HepG2 (cell line): Measurements from ENCODE around the gene CLEC11A. TPM values are rescaled to one million over a fixed set of nuclear protein-coding genes. Genes with fewer than 3 reads are reported as not detected.
"Not testable (repeated sequence)": the region's sequence is repeated elsewhere in the genome, so short reads cannot be mapped to it uniquely, and the experiment has no call there.

Experiments used
- ATAC-seq: fragments of 200-7000 bp; cut with Tn5 transposase; 3 replicates; pipeline ENCODE4 v1.9.1; 2020; ENCODE audit warnings: mild to moderate bottlenecking, moderate library complexity
- BruUV-seq: library from RNA; stranded (reverse); fragments of 400-500 nt; replicated peaks from 2 replicates; lab custom pipeline; 2021; lab: Mats Ljungman, UMichigan
- CTCF ChIA-PET: fragments of 300-600 bp; formaldehyde crosslinking; extraction: SDS; loops from one replicate; lab custom pipeline; 2021; ENCODE audit warnings: low total read pairs, inconsistent platforms, low intra/inter-chr PET ratio; lab: Yijun Ruan, JAX
- POLR2A ChIA-PET: fragments of 350-600 bp; sonication (Branson Sonifier 250); formaldehyde crosslinking; loops from one replicate; lab custom pipeline; 2020; ENCODE audit warnings: antibody characterized with exemption, inconsistent platforms; lab: Yijun Ruan, JAX
- DNase-seq: peaks from one replicate; pipeline ENCODE4 v3.0.0-alpha.2; 2015; ENCODE audit warnings: low spot score
- FAIRE-seq: peaks from 3 replicates; lab custom pipeline; 2011; peaks lifted over from hg19 to GRCh38; lab: Jason Lieb, UNC
- H2AFZ ChIP-seq: one replicate; pipeline ENCODE4 v1.6.1; 2011; ENCODE audit warnings: low read length, inconsistent platforms
- H3K27ac ChIP-seq: fragments of 300-600 bp; 3 replicates; pipeline ENCODE4 v1.8.0; 2011; ENCODE audit warnings: mixed run types, mild to moderate bottlenecking, mixed read lengths, low read length, inconsistent platforms; ENCODE audit not compliant: insufficient read depth; ENCODE audit errors: extremely low read length
- H3K27me3 ChIP-seq, 2 experiments: fragments of 200-600 bp in 1 of 2; 2 replicates in 1 of 2; 3 replicates in 1 of 2; pipeline versions ENCODE4 v1.6.0 to v1.8.0; 2011; ENCODE audit warnings: low read length in 2 of 2, mild to moderate bottlenecking in 2 of 2, moderate library complexity in 2 of 2, inconsistent platforms in 1 of 2; ENCODE audit not compliant: insufficient read depth in 2 of 2, control insufficient read depth in 1 of 2
- H3K36me3 ChIP-seq, 2 experiments: fragments of 200-600 bp in 1 of 2; replicated peaks in 1 of 2; 2 replicates in 1 of 2; 3 replicates in 1 of 2; pipeline versions ENCODE4 v1.5.1 to v1.8.0; 2011; ENCODE audit warnings: low read length in 2 of 2, inconsistent platforms in 1 of 2; ENCODE audit not compliant: insufficient read depth in 2 of 2, control insufficient read depth in 1 of 2
- H3K4me1 ChIP-seq: 2 replicates; pipeline ENCODE4 v1.5.1; 2012; ENCODE audit warnings: low read length, inconsistent platforms; ENCODE audit not compliant: insufficient read depth
- H3K4me2 ChIP-seq: 2 replicates; pipeline ENCODE4 v1.6.0; 2011; ENCODE audit warnings: low read depth, low read length, inconsistent platforms
- H3K4me3 ChIP-seq, 3 experiments: fragments of 200-600 bp in 1 of 3; sonication (generic), shearing (Covaris generic) in 1 of 3; replicated peaks in 1 of 3; 2 replicates each; pipeline ENCODE4 v1.5.1; 2011 to 2016; ENCODE audit warnings: low read length in 3 of 3, inconsistent platforms in 2 of 3, low read depth in 2 of 3, mild to moderate bottlenecking in 2 of 3, control low read depth in 1 of 3, mixed read lengths in 1 of 3; ENCODE audit not compliant: insufficient read depth in 1 of 3
- H3K79me2 ChIP-seq: one replicate; pipeline ENCODE4 v1.6.1; 2011; ENCODE audit warnings: low read length, inconsistent platforms; ENCODE audit not compliant: insufficient read depth
- H3K9ac ChIP-seq: 2 replicates; pipeline ENCODE4 v1.6.0; 2011; ENCODE audit warnings: mild to moderate bottlenecking, low read depth, low read length, inconsistent platforms; ENCODE audit not compliant: insufficient read depth
- H3K9me3 ChIP-seq: 2 replicates; pipeline ENCODE4 v1.5.1; 2012; ENCODE audit warnings: mild to moderate bottlenecking, low read length
- H4K20me1 ChIP-seq: 2 replicates; pipeline ENCODE4 v1.6.0; 2011; ENCODE audit warnings: inconsistent platforms, mild to moderate bottlenecking, low read length, moderate library complexity; ENCODE audit not compliant: insufficient read depth
- ADNP ChIP-seq: sonication (generic); formaldehyde crosslinking; IDR thresholded peaks from 2 replicates; pipeline ENCODE4 v1.4.0; 2020; ENCODE audit warnings: missing genetic modification reagents
- ARID2 ChIP-seq: sonication (generic); formaldehyde crosslinking; IDR thresholded peaks from 2 replicates; pipeline ENCODE4 v1.8.1; 2022; ENCODE audit warnings: mild to moderate bottlenecking, missing genetic modification reagents, borderline replicate concordance
- HNRNPUL1 ChIP-seq: fragments of 200-400 bp; formaldehyde crosslinking; IDR thresholded peaks from 2 replicates; pipeline ENCODE4 v1.6.1; 2017; ENCODE audit warnings: low read depth, mild to moderate bottlenecking, low read length, moderate library complexity
- TCF7 ChIP-seq: sonication (generic); IDR thresholded peaks from 2 replicates; pipeline ENCODE4 v1.6.1; 2016; ENCODE audit warnings: antibody characterized with exemption, low read depth
- ZSCAN31 ChIP-seq: sonication (generic); formaldehyde crosslinking; IDR thresholded peaks from 2 replicates; pipeline ENCODE4 v1.5.0; 2020; ENCODE audit warnings: low read depth, mild to moderate bottlenecking, missing genetic modification reagents
- WGBS: methylation state at CpG from one replicate; pipeline ENCODE4 v1.1.6; 2017; ENCODE audit warnings: low lambda C conversion rate; 5-methylcytosine and 5-hydroxymethylcytosine counted together
- in situ Hi-C: cut with HindIII; loops from 2 replicates; pipeline ENCODE4 v1.10.0; 2017; ENCODE audit warnings: low pct_unique_long_range_greater_than_20kb; ENCODE audit not compliant: extremely low pct_ligation_motif_present
- intact Hi-C: fragments of 100-400 bp; cut with micrococcal nuclease; formaldehyde crosslinking; loops from one replicate; pipeline ENCODE4 v1.10.0; 2022; ENCODE audit not compliant: unreplicated experiment
- polyA plus RNA-seq, 8 experiments: library from polyadenylated mRNA; depleted of rRNA in 3 of 8; stranded (reverse) in 7 of 8; unstranded in 1 of 8; fragments of >200 nt; fragmentation: Illumina TruSeq in 4 of 8; extraction: Trizol in 4 of 8; gene quantifications; 2 replicates each; pipeline versions ENCODE4 v1.2.1 to v1.2.3, GENCODE V29; 2011 to 2016; ENCODE audit warnings: low read depth in 4 of 8, missing spikeins in 1 of 8, mixed read lengths in 1 of 8; ENCODE audit not compliant: insufficient read depth in 1 of 8
- total RNA-seq, 5 experiments: library from RNA; depleted of rRNA; stranded (reverse); fragments of >200 nt; fragmentation: Illumina TruSeq; extraction: Trizol; gene quantifications; 2 replicates each; pipeline ENCODE4 v1.2.3, GENCODE V29; 2016; ENCODE audit warnings: low read depth in 1 of 5
- TF ChIP-seq, protein P1 (sequence below): sonication (generic); formaldehyde crosslinking; IDR thresholded peaks from 2 replicates; pipeline ENCODE4 v1.9.0; 2022; ENCODE audit warnings: missing genetic modification reagents, mild to moderate bottlenecking, borderline replicate concordance

Gene CLEC11A
- total and polyA plus RNA-seq, 2 of the 13 experiments (the other 11 are each of a cell fraction or from before 2014, with no cell fraction given): not detected

DNA sequence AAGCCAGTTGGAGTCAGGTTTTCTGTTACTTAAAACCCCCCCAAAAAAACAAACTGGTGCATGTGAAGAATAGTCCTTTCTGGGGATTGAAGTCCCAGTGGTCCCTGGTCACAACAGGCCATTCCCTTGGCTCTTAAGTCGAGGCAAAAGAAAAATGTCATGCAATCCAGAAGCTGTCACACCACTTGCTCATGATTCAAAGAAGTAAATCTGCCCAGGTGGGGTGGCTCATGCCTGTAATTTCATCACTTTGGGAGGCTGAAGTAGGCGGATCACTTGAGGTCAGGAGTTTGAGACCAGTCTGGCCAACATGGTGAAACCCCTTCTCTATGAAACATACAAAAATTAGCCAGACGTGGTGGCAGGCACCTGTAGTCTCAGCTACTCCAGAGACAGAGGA, 38.3 kb downstream of the CLEC11A start:
- DNase-seq, H3K79me2 ChIP-seq, H3K27ac ChIP-seq, H3K4me1 ChIP-seq, in situ Hi-C loops, H3K36me3 ChIP-seq, H3K27me3 ChIP-seq, CTCF ChIA-PET, BruUV-seq, H3K9ac ChIP-seq, intact Hi-C loops, ATAC-seq, H2AFZ ChIP-seq, H3K4me3 ChIP-seq, H4K20me1 ChIP-seq, H3K4me2 ChIP-seq, H3K9me3 ChIP-seq, FAIRE-seq, POLR2A ChIA-PET: not testable (repeated sequence)
- WGBS: 0% methylated on average over 3 of the region's 3 CpGs

DNA sequence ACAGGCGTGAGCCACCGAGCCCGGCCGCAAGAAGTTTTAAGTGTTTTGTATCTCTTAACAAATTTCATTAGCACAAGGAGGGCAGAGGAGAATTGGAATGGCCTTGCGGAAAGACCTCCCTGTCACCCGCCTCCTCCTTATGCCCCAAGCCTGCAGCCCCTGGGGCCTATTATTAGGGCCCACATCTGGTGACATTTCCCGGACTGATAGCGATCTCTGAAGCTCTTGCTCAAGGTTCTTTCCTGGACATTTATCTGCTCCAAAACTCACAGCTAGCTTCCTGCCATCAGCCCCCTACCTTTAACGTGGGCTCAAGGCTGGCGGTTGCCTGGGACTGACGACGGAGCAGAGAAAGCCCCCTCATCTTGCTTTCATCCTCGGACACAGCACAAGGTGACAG, 40.4 kb downstream of the CLEC11A start:
- H4K20me1 ChIP-seq, in situ Hi-C loops, DNase-seq, ATAC-seq, H3K27ac ChIP-seq, FAIRE-seq, H3K79me2 ChIP-seq, BruUV-seq, intact Hi-C loops, POLR2A ChIA-PET, H3K4me1 ChIP-seq, H3K4me3 ChIP-seq, H3K9ac ChIP-seq, H3K27me3 ChIP-seq, H3K36me3 ChIP-seq, H3K4me2 ChIP-seq, H2AFZ ChIP-seq, H3K9me3 ChIP-seq, CTCF ChIA-PET: not testable (repeated sequence)
- whole genome bisulfite sequencing: 45% methylated on average over 10 of the region's 13 CpGs

DNA sequence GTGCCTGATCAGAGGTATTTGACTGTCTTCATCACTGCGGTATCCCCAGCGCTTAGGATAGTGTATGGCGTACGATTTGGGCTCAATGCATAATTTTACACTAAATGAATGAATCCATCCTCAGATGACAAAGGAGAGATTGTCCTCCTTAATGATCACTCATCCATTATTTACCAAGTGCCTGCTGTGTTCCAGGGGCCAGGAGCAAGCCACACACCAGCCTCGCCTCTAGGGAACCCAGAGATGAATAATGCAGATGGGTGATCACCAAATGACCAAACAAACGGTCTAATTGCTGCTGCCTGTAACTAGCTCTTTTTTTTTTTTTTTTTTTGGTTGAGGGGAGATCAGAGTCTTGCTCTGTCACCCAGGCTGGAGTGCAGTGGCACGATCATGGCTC, 41.2 kb downstream of the CLEC11A start:
- Histone ChIP-seq H3K9ac (no peak overlapping the region), H3K4me1 (no peaks in the 10 kb centered on the region), H3K9me3 (no peaks in the 10 kb centered on the region), H3K79me2 (no peaks in the 10 kb centered on the region), H3K36me3 (no peaks in the 10 kb centered on the region), H3K4me3 (no peak overlapping the region), H3K27me3 (no peaks in the 10 kb centered on the region; a peak in 2 of 5 replicates), H3K27ac (no peak overlapping the region), H4K20me1 (no peaks in the 10 kb centered on the region), H3K4me2 (no peak overlapping the region), H2AFZ (no peak overlapping the region)
- no peak for DNase-seq
- TF ChIP-seq TCF7: no peak
- TF ChIP-seq, protein P1, sequence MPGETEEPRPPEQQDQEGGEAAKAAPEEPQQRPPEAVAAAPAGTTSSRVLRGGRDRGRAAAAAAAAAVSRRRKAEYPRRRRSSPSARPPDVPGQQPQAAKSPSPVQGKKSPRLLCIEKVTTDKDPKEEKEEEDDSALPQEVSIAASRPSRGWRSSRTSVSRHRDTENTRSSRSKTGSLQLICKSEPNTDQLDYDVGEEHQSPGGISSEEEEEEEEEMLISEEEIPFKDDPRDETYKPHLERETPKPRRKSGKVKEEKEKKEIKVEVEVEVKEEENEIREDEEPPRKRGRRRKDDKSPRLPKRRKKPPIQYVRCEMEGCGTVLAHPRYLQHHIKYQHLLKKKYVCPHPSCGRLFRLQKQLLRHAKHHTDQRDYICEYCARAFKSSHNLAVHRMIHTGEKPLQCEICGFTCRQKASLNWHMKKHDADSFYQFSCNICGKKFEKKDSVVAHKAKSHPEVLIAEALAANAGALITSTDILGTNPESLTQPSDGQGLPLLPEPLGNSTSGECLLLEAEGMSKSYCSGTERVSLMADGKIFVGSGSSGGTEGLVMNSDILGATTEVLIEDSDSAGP (CRISPR knock-in tag): no peak
- TF ChIP-seq HNRNPUL1: no peak
- no peak for TF ChIP-seq ARID2 (CRISPR knock-in tag)
- TF ChIP-seq ADNP (CRISPR knock-in tag): no peak
- no peak for TF ChIP-seq ZSCAN31 (CRISPR knock-in tag)
- in situ Hi-C loops (no loop called here), intact Hi-C loops (no loop called here)
- no TSS peak for BruUV-seq
- no peak for ATAC-seq
- POLR2A ChIA-PET: no interaction called here
- FAIRE-seq: no peak
- CTCF ChIA-PET: no interaction called here
- WGBS: 30% methylated on average over 5 of the region's 7 CpGs
